Spinal cord (tissue), 10 donors: ENCODE measurements around the gene PNPLA7. TPM values are rescaled to one million over a fixed set of nuclear protein-coding genes. Genes with fewer than 3 reads are reported as not detected.
"Not testable (repeated sequence)": the region's sequence is repeated elsewhere in the genome, so short reads cannot be mapped to it uniquely, and the experiment has no call there.

Experiments used
- DNase-seq, 6 donors: peaks; one replicate each; pipeline versions ENCODE4 v3.0.0 to v3.0.0-alpha.2; 2013 to 2015; ENCODE audit warnings: low spot score in 6 of 6, low read depth in 4 of 6
- H3K27ac ChIP-seq: one replicate; pipeline ENCODE4 v1.5.1; 2013; ENCODE audit warnings: low read depth, low read length, control low read depth
- H3K27me3 ChIP-seq: one replicate; pipeline ENCODE4 v1.6.1; 2013; ENCODE audit warnings: low read length; ENCODE audit not compliant: control insufficient read depth, insufficient read depth
- H3K36me3 ChIP-seq: one replicate; pipeline ENCODE4 v1.6.1; 2013; ENCODE audit warnings: low read length; ENCODE audit not compliant: control insufficient read depth, insufficient read depth
- H3K4me1 ChIP-seq: one replicate; pipeline ENCODE4 v1.6.1; 2013; ENCODE audit warnings: low read length; ENCODE audit not compliant: control insufficient read depth, insufficient read depth
- H3K4me3 ChIP-seq: one replicate; pipeline ENCODE4 v1.5.1; 2013; ENCODE audit warnings: low read depth, low read length, control low read depth
- H3K9me3 ChIP-seq: one replicate; pipeline ENCODE4 v1.6.1; 2013; ENCODE audit warnings: low read length; ENCODE audit not compliant: control insufficient read depth, insufficient read depth
- WGBS: methylation state at CpG from one replicate; pipeline ENCODE4 v1.1.5; 2013; ENCODE audit warnings: missing lambda C conversion rate; ENCODE audit not compliant: insufficient coverage; 5-methylcytosine and 5-hydroxymethylcytosine counted together
- long read RNA-seq, 4 donors: transcript quantifications; one replicate each; lab custom pipeline, GENCODE V29; 2026
- polyA plus RNA-seq, 2 donors: library from polyadenylated mRNA; unstranded; fragments of 120-200 nt; gene quantifications; one replicate each; pipeline ENCODE4 v1.2.1, GENCODE V29; 2013; ENCODE audit not compliant: insufficient read length in 2 of 2
- total RNA-seq, 2 donors: library from RNA; depleted of rRNA in 1 of 2; stranded (reverse); fragments of 120-200 nt in 1 of 2; fragments of >200 nt in 1 of 2; gene quantifications; one replicate each; pipeline versions ENCODE4 v1.2.3 to v1.2.4, GENCODE V29; 2013 to 2014
- donor health status: healthy.

The PNPLA7 gene
- 1 to 10 TPM in 1 of 2 donors, under 1 TPM in 1; 0.89 to 2.2 TPM for total RNA-seq
- polyA plus RNA-seq: 1 to 10 TPM; 6.5 to 6.6 TPM
- long read RNA-seq, donor 1, partial matches to known transcripts: 204 of 204 reads
- long read RNA-seq, donor 1, other reads (novel, unspliced or antisense): 0 of 204 reads
- long read RNA-seq, donor 2: 0 reads
- long read RNA-seq, donor 3: 0 reads
- long read RNA-seq, donor 4, partial matches to known transcripts: 167 of 167 reads
- long read RNA-seq, donor 4, other reads (novel, unspliced or antisense): 0 of 167 reads

DNA sequence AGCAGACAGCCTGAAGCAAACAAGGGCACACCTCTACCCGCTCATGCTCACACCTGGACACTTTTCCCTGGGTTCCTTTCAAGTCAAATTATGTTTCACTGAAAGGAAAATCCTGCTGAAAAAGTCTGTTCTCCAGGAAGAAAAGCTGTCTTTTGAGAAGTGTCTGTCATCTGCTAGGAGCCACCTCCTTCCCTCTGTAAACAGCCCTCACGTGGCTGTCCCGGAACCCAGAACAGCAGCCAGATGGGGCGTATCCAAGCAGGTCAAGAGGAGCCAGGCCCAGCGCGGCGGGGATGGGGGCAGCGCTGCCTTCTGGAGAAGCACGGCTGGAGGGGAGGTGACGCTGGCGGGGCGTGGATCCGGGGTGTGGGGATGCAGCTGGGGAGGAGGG is at the start of gene PNPLA7:
Gene PNPLA7, minus strand, starts transcription at position 172 of the 391 bp plus-strand sequence. CDS start 205 bp downstream, outside the sequence.
- WGBS: 6% methylated on average over 8 of the region's 13 CpGs
- peak in 3 of 6 donors; percentile 38 to 88 (median 76) for DNase-seq
- Histone ChIP-seq H3K36me3 (peaks cover 37% of the 10 kb centered on the region), H3K27me3 (no peaks in the 10 kb centered on the region), H3K27ac (peak within 1 kb of the TSS; percentile 52), H3K9me3 (no peaks in the 10 kb centered on the region), H3K4me3 (peak within 1 kb of the TSS; percentile 46), H3K4me1 (peaks cover 22% of the 10 kb centered on the region)

DNA sequence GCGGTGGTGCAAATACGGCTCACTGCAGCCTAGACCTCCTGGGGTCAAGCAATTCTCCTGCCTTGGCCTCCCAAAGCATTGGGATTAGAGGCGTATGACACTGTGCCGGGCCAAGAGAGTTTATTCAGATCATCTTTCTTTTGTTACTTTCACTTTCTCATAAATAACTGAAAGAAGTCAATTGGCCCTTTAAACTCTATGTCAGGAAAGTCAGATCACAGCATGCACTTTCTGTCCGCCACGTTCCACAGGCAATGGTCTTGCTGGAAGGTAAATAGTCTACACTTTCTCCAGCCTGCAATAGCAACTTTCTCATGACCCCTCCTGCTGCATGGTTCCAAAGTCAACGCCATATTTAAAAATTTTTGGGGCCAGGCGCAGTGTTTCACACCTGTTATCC is 48.7 kb upstream of the PNPLA7 start:
- Histone ChIP-seq H3K27ac (no peak overlapping the region), H3K9me3 (no peaks in the 10 kb centered on the region), H3K27me3 (no peaks in the 10 kb centered on the region), H3K4me1 (peaks cover 2% of the 10 kb centered on the region), H3K4me3 (no peak overlapping the region), H3K36me3 (no peaks in the 10 kb centered on the region)
- 65% methylated on average over 6 of the region's 8 CpGs for WGBS
- no peak for DNase-seq

GRCh38 chr9:137596577-137596976 is 46.4 kb upstream of the PNPLA7 start:
- H3K36me3 ChIP-seq, H3K4me1 ChIP-seq, DNase-seq, H3K4me3 ChIP-seq, H3K27me3 ChIP-seq, H3K9me3 ChIP-seq, H3K27ac ChIP-seq: not testable (repeated sequence)
- WGBS: no CpG with 5 or more reads among the region's 7 CpGs

- Histone ChIP-seq H3K36me3 (peaks cover 12% of the 10 kb centered on the region), H3K9me3 (no peaks in the 10 kb centered on the region), H3K4me3 (no peak overlapping the region), H3K27ac (no peak overlapping the region), H3K27me3 (no peaks in the 10 kb centered on the region), H3K4me1 (peaks cover 20% of the 10 kb centered on the region)
- 82% methylated on average over 9 of the region's 12 CpGs for WGBS
- no peak for DNase-seq
Measured at GRCh38 chr9:137593176-137593575, 43.0 kb upstream of the PNPLA7 start.

- no peak for DNase-seq
- Histone ChIP-seq H3K27ac (no peak overlapping the region), H3K36me3 (peaks cover 16% of the 10 kb centered on the region), H3K4me1 (peaks cover 20% of the 10 kb centered on the region), H3K27me3 (no peaks in the 10 kb centered on the region), H3K9me3 (no peaks in the 10 kb centered on the region), H3K4me3 (no peak overlapping the region)
- 90% methylated on average over 7 of the region's 7 CpGs for WGBS
Measured at GRCh38 chr9:137592767-137593166, 42.6 kb upstream of the PNPLA7 start.

- no peak within 1 kb of the TSS for H3K27ac ChIP-seq
- H3K36me3 ChIP-seq: peaks cover 37% of the 10 kb centered on the region
- WGBS: under 1% methylated on average over 113 of the region's 113 CpGs
Measured at GRCh38 chr9:137590469-137591383, 40.5 kb upstream of the PNPLA7 start, which contains the start of gene ZMYND19. ZMYND19 (minus strand) TSS chr9:137590512; CDS start chr9:137590263, 249 bp downstream.

DNA sequence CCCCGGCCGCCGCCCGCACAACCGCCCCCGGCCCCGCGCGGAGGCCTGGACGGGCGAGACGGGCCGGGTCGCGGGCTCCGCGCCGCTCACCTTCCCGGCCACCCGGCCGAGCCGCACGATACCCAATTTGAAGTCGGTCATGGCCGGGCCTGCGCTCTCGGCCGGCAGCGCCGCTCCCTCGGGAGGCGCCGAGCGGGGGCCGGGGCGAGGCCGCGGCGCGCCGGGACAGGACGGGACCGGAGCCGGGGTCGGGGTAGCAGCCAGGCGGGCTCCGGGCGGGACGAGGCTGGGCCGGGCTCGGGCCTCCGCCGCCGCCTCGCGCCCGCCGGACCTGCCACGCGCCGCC is 39.9 kb upstream of the PNPLA7 start:
- peaks cover 20% of the 10 kb centered on the region for H3K4me1 ChIP-seq
- H3K27me3 ChIP-seq: no peaks in the 10 kb centered on the region
- no peak for DNase-seq
- 0% methylated on average over 61 of the region's 61 CpGs for WGBS
- peaks cover 43% of the 10 kb centered on the region for H3K36me3 ChIP-seq
- no peak overlapping the region for H3K27ac ChIP-seq
- H3K4me3 ChIP-seq: peak overlapping the region; percentile 36
- H3K9me3 ChIP-seq: no peaks in the 10 kb centered on the region

More at GRCh38 chr9:137590469-137591383, 40.5 kb upstream of the PNPLA7 start, which contains the start of gene ZMYND19:
- DNase-seq: peak; percentile 70 to 97 (median 86)
- peaks cover 20% of the 10 kb centered on the region for H3K4me1 ChIP-seq
- peak within 1 kb of the TSS; percentile 63 for H3K4me3 ChIP-seq
- no peaks in the 10 kb centered on the region for H3K27me3 ChIP-seq
- H3K9me3 ChIP-seq: no peaks in the 10 kb centered on the region

- Histone ChIP-seq H3K4me3 (peak overlapping the region; percentile 36), H3K27me3 (no peaks in the 10 kb centered on the region), H3K4me1 (peaks cover 20% of the 10 kb centered on the region), H3K36me3 (peaks cover 48% of the 10 kb centered on the region), H3K9me3 (no peaks in the 10 kb centered on the region), H3K27ac (no peak overlapping the region)
- no peak for DNase-seq
- 8% methylated on average over 58 of the region's 58 CpGs for WGBS
Measured at GRCh38 chr9:137589441-137590122, 39.4 kb upstream of the PNPLA7 start.

- no peak overlapping the region for H3K27ac ChIP-seq
- H3K4me3 ChIP-seq: peak overlapping the region; percentile 36
- 89% methylated on average over 5 of the region's 6 CpGs for WGBS
- H3K36me3 ChIP-seq: peaks cover 55% of the 10 kb centered on the region
- no peak for DNase-seq
- H3K9me3 ChIP-seq: no peaks in the 10 kb centered on the region
- H3K4me1 ChIP-seq: peaks cover 23% of the 10 kb centered on the region
- no peaks in the 10 kb centered on the region for H3K27me3 ChIP-seq
Measured at GRCh38 chr9:137588891-137589290, 38.7 kb upstream of the PNPLA7 start.
